ENCODE results near the gene CFAP141.

DNA sequence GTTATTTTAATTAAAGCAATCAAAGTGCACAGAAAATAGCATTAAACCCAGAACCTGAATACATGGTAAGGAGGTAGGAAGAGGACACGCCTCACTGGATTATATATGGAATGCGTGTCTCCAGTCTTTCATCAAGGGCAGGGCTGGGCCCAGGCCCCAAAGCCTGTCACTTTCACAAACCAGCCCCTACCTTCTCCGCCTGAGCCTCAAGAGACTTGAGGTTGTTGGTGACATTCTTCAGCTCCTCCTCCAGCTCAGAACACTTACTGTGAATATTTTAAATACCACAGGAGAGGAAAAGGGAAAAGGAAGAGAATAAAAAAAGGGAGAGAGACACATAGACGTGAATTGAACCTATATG is 34.9 kb downstream of the CFAP141 start:
- TF ChIP-seq, protein P1, sequence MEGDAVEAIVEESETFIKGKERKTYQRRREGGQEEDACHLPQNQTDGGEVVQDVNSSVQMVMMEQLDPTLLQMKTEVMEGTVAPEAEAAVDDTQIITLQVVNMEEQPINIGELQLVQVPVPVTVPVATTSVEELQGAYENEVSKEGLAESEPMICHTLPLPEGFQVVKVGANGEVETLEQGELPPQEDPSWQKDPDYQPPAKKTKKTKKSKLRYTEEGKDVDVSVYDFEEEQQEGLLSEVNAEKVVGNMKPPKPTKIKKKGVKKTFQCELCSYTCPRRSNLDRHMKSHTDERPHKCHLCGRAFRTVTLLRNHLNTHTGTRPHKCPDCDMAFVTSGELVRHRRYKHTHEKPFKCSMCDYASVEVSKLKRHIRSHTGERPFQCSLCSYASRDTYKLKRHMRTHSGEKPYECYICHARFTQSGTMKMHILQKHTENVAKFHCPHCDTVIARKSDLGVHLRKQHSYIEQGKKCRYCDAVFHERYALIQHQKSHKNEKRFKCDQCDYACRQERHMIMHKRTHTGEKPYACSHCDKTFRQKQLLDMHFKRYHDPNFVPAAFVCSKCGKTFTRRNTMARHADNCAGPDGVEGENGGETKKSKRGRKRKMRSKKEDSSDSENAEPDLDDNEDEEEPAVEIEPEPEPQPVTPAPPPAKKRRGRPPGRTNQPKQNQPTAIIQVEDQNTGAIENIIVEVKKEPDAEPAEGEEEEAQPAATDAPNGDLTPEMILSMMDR (tag by site-specific recombination; IDR thresholded peaks at IDR 0.05) = no peak
- TF ChIP-seq ZNF157 (tag by site-specific recombination; IDR thresholded peaks at IDR 0.05) = no peak
- TF ChIP-seq, protein P2, sequence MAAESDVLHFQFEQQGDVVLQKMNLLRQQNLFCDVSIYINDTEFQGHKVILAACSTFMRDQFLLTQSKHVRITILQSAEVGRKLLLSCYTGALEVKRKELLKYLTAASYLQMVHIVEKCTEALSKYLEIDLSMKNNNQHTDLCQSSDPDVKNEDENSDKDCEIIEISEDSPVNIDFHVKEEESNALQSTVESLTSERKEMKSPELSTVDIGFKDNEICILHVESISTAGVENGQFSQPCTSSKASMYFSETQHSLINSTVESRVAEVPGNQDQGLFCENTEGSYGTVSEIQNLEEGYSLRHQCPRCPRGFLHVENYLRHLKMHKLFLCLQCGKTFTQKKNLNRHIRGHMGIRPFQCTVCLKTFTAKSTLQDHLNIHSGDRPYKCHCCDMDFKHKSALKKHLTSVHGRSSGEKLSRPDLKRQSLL (tag by site-specific recombination; IDR thresholded peaks at IDR 0.05) = no peak
